Activated CD8-positive, alpha-beta memory T cell treated with anti-CD3 and anti-CD28 coated beads, Interleukin-2, amount 50 U/mL, for 48 hours (primary cell): ENCODE results near the gene WWOX.

Experiments
- DNase-seq: peaks from one replicate; pipeline ENCODE4 v3.0.0-alpha.2; 2020

WWOX gene

GRCh38 chr16:78106686-78107085 lies 7.2 kb downstream of the WWOX start:
- DNase-seq: no peak

DNA sequence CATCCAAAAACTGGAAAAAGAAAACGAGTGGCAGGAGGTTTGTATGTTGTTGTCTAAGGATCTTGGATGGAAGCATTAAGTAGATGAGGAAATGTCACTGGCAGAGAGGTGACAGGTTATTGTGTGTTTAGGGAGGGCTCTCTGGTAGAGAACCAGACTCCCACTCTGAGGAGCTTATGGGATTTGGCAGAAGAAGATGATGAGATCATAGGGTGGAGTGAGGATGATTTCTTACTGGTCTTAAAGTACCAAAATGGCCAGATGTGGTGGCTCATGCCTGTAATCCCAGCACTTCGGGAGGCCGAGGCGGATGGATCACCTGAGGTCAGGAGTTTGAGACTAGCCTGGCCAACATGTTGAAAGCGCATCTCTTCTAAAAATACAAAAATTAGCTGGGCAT lies 9.0 kb downstream of the WWOX start:
- no peak for DNase-seq

DNA sequence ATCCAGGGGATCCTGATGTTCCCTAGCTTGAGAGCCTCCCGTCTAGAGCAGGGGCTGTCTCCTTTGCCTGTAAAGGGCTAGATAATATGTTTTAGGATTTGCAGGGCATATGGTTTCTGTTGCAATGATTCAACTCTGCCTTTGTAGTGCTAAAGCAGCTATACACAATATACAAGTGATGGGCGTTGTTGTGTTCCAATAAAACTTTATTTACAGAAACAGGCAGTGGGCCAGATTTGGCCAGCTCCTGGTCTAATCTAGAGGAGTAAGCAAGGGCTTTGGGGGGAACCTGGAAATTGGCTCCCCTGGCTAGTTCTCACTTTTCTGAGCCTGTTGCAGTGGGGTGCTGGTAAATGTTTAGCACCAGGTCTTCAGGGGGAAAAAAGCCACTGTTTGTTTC lies 13.8 kb downstream of the WWOX start:
- no peak for DNase-seq

DNA sequence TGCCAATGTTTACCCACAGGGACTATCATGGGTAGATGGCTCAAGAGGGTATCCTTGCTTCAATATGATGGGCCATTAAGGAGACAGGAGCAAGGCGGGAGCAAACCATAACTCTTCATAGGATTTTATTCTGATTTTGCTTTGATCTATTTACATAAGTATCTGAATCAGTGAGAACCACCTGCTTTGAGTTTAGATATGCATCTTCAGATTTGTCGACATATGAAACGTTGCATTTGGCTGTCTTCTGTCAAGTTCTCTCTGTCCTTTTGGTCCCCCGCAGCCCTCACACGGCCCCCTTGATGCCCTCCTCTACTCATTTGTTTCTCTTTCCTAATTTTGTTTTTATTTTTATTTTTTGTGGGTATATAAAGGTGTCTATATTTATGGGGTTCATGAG lies 16.2 kb downstream of the WWOX start:
- no peak for DNase-seq

DNA sequence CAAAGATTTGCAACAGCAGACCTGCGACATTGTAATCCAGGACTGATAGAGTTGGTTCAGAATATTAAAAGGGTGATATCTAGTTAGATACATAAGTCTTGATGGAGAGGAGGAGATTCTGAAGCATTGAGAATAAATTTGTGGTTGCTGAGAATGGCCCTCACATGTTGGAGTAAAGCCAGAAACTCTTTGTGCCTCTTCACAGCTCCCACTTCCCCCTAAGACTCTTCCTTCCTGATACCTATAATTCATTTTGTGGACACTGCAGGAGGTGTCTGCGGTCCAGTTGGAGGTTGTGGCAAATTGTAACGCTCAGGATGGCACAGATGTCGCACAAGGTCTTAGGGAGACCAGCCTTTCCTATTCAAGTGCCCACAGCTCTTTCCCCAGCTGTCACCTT lies 17.5 kb downstream of the WWOX start:
- no peak for DNase-seq

GRCh38 chr16:78117391-78117790 lies 17.9 kb downstream of the WWOX start:
- no peak for DNase-seq

DNA sequence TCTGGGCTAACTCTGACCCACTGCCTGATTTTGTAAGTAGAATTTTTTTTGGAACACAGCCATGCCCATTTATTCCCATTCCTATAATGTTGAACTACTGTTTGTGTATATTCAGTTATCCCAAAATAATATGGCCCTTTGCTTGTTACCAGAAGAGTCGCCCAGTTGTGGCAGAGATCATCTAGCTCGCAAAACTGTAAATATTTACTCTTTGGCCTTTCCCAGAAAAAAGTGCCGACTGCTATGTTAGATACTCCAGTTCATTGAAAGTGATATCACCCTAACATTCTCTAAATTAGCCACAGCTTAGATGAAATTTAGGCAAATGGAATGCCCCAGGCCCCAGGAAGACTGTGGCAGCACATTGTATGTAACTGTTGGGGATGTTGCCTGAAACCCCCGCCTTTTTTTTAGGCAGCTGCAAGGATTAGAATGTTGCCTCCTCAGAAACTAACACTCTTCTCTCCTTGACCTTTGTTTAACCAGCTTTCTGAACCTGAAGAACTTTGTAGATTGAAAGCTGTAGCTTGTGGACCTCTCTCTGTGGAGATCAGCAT lies 19.1 kb downstream of the WWOX start:
- DNase-seq: no peak

- DNase-seq: no peak
These were observed 23.4 kb downstream of the WWOX start for GRCh38 chr16:78122774-78123315.

- no peak for DNase-seq
These were observed 25.8 kb downstream of the WWOX start for GRCh38 chr16:78125112-78125844.

DNA sequence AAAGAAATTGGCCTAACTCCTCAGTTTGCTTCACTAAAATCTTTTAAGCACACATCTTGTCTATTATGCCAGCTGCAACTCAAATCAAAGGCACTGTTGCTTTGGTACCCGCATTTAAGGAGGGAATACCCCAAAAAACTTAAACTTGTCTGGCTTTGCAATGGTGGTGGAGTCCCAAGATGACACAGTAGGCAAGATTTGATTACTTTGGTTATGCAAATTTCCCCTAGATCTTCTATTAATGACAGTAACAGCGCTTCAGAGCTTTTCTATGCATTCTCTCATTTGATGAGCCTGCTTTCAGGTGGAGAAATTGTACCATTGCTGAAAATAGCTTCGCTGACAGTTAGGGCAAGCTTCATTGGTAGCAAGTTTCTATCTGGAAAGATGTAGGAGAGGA lies 27.2 kb downstream of the WWOX start:
- no peak for DNase-seq

GRCh38 chr16:78127130-78127529 lies 27.7 kb downstream of the WWOX start:
- no peak for DNase-seq

GRCh38 chr16:78128913-78129312 lies 29.5 kb downstream of the WWOX start:
- no peak for DNase-seq

- DNase-seq: no peak
These were observed 29.9 kb downstream of the WWOX start for GRCh38 chr16:78129349-78129748.

DNA sequence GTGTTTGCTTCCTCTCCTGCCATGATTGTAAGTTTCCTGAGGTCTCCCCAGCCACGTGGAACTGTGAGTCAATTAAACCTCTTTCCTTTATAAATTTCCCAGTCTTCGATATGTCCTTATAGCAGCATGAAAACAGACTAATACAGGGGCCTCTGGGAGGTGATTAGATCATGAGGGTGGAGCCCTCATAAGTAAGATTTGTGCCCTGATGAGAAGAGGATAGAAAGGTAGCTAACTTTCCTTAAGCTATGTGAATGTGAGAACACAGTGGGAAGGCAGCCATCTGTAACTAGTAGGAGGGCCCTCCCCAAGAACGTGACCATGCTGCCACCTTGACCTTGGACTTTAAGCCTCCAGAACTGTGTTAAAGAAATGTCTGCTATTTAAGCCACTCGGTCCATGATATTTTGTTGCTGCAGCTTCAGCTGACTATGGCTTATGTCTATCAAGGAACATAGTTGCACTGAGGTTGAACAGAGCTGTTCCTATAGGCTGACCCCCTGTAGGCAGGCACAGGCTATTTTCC lies 30.7 kb downstream of the WWOX start:
- no peak for DNase-seq

DNA sequence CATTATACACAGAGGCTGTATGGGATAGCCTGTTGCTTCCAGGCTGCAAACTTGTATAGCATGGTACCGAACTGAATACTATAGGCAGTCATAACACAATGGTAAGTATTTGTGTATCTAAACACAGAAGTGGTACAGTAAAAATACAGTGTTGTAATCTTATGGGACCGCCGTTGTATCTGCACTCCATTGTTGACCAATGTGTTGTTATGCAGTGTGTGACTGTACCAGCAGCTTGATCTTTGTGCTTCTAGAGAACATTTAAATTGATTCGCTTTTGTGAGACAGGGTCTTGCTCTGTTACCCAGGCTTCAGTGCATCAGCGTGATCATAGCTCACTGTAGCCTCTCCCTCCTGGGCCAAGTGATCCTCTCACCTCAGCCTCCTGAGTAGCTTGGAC lies 31.5 kb downstream of the WWOX start:
- no peak for DNase-seq

DNA sequence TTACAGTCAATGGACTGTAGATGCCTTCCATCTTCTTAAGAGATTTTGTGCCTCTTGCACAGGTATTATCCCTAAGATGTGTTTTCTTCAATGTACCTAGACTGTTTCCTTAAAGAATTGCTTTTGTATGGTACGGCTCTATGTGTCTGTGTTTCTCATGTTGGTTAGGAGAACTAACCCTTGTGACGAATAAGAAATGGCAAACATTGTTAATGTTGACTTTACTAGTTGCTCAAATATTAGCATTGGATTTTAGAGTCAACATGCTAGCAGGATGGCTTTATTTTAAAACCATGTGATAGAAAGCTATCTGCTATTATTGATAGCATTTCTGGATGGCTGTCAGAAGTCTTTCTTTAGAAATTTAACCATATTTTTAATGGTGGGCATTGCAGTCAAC lies 34.5 kb downstream of the WWOX start:
- DNase-seq: no peak

GRCh38 chr16:78134944-78135619 lies 35.6 kb downstream of the WWOX start:
- DNase-seq: no peak

DNA sequence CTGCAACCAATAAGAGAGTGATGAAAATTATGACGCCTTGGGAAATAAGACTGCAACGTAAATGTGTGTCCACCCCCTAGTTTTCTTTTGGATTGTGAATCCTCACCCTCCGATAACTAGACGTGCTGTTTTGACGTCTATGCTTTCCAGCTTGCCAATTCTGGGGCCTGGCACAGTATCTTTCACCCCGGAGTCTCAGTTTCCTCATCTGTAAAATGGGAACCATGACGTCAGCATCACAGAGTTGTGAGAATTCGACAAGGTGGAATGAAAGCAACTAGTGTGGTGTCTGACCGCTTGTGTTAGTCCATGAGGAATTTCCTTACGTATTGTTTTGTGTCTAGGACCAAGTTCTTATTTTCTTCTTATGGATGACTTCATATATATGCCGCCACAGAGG lies 37.7 kb downstream of the WWOX start:
- no peak for DNase-seq

GRCh38 chr16:78137782-78138616 lies 38.5 kb downstream of the WWOX start:
- no peak for DNase-seq

DNA sequence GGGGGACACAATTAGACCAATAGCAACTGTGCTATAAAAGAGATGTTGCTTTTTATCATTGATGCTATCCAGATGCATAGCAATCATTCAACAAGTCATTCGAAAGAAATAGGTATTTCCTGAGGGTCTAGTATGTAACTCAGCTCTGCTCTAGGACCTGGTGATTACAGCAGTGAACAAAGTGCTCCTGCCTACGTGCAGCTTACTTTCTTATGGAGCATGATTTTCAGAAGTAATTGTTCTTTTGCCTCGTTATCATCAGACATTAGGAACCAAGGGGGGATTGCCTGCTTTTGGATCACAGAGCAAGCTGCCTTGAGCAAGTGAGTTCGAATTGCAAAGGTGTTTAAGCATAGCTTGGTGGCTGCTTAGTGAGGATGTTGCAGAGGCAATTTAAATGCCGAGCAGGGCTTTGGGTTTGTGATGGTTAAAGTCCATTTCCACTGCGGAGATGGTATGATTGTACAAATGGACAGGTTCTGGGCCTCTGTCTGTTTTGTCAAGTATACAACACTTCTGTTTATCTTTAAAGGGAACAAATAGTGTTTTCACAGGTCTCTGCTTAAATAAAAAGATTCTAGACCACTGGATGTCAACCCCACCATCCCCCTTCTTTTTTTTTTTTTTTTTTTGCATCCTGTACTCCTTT lies 41.5 kb downstream of the WWOX start:
- no peak for DNase-seq

GRCh38 chr16:78142788-78143187 lies 43.3 kb downstream of the WWOX start:
- DNase-seq: no peak

DNA sequence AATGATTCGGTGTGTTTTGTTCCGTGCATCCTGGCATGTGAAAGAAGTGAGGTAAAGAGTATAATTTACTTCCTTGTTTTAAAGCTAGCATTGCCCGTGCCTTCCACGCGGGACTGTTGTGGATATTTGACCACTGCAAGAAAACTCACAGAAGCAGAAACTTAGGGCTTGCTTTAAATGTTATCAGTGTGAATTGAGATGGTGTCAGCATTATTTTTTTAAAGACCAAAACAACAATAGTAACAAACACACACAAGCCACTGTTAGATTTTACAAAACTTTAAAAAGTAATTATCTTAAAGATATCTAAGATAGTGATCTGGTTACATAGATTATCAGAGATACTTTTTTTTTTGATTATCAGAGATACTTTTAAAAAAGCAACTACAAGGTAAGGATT lies 47.4 kb downstream of the WWOX start:
- no peak for DNase-seq
